ENCODE measurements around the gene NECTIN4.

The NECTIN4 gene

GRCh38 chr1:161080441-161081405 is 8.6 kb downstream of the NECTIN4 start:
- Histone ChIP-seq H3K4me1 (ENCODE audit: insufficient read depth, low read length) (no peaks in the 10 kb centered on the region), H3K4me2 (ENCODE audit: insufficient read depth, low read length) (no peak overlapping the region), H3K9me3 (ENCODE audit: insufficient read depth, low read length, severe bottlenecking) (no peaks in the 10 kb centered on the region), H3K27me3 (ENCODE audit: insufficient read depth, low read length, poor library complexity) (no peaks in the 10 kb centered on the region), H3K9ac (ENCODE audit: low read depth, low read length) (no peak overlapping the region), H3K4me3 (ENCODE audit: low read depth in 1 of 2, low read length in 2 of 2) (no peak overlapping the region), H2AFZ (ENCODE audit: low read depth, low read length) (no peak overlapping the region), H4K20me1 (ENCODE audit: insufficient read depth, low read length) (no peaks in the 10 kb centered on the region), H3K79me2 (ENCODE audit: insufficient read depth, low read length) (no peaks in the 10 kb centered on the region), H3K27ac (ENCODE audit: low read length) (no peak overlapping the region), H3K36me3 (ENCODE audit: insufficient read depth, low read length) (no peaks in the 10 kb centered on the region)
- no peak for ATAC-seq (ENCODE audit: insufficient read depth, low read depth)
- no peak for TF ChIP-seq EZH2 (IDR thresholded peaks at IDR 0.05; ENCODE audit: borderline replicate concordance, low read depth, low read length, severe bottlenecking)
- no peak for TF ChIP-seq CTCF (IDR thresholded peaks at IDR 0.05; ENCODE audit: borderline replicate concordance, extremely low read depth, low read length, poor library complexity, severe bottlenecking)
- no peak for DNase-seq

GRCh38 chr1:161079436-161080110 is 9.8 kb downstream of the NECTIN4 start:
- no peaks in the 10 kb centered on the region for H4K20me1 ChIP-seq (ENCODE audit: insufficient read depth, low read length)
- no peaks in the 10 kb centered on the region for H3K79me2 ChIP-seq (ENCODE audit: insufficient read depth, low read length)
- no peak overlapping the region for H3K4me3 ChIP-seq (ENCODE audit: low read depth in 1 of 2, low read length in 2 of 2)
- H3K27me3 ChIP-seq (ENCODE audit: insufficient read depth, low read length, poor library complexity) = no peaks in the 10 kb centered on the region
- no peaks in the 10 kb centered on the region for H3K9me3 ChIP-seq (ENCODE audit: insufficient read depth, low read length, severe bottlenecking)
- H3K27ac ChIP-seq (ENCODE audit: low read length) = no peak overlapping the region
- no peak overlapping the region for H3K4me2 ChIP-seq (ENCODE audit: insufficient read depth, low read length)
- no peak for TF ChIP-seq EZH2 (IDR thresholded peaks at IDR 0.05; ENCODE audit: borderline replicate concordance, low read depth, low read length, severe bottlenecking)
- TF ChIP-seq CTCF (IDR thresholded peaks at IDR 0.05; ENCODE audit: borderline replicate concordance, extremely low read depth, low read length, poor library complexity, severe bottlenecking) = no peak
- no peaks in the 10 kb centered on the region for H3K36me3 ChIP-seq (ENCODE audit: insufficient read depth, low read length)
- ATAC-seq (ENCODE audit: insufficient read depth, low read depth) (no peak), DNase-seq (no peak)
- H2AFZ ChIP-seq (ENCODE audit: low read depth, low read length) = no peak overlapping the region
- H3K9ac ChIP-seq (ENCODE audit: low read depth, low read length) = no peak overlapping the region
- no peaks in the 10 kb centered on the region for H3K4me1 ChIP-seq (ENCODE audit: insufficient read depth, low read length)

- H3K9ac ChIP-seq (ENCODE audit: low read depth, low read length) = no peak overlapping the region
- H2AFZ ChIP-seq (ENCODE audit: low read depth, low read length) = no peak overlapping the region
- no peak for ATAC-seq (ENCODE audit: insufficient read depth, low read depth)
Measured at GRCh38 chr1:161077426-161077825, 11.9 kb downstream of the NECTIN4 start.

More at GRCh38 chr1:161077426-161077825, 11.9 kb downstream of the NECTIN4 start:
- H3K4me3 ChIP-seq (ENCODE audit: low read depth in 1 of 2, low read length in 2 of 2) = no peak overlapping the region
- H3K36me3 ChIP-seq (ENCODE audit: insufficient read depth, low read length) = no peaks in the 10 kb centered on the region
- no peaks in the 10 kb centered on the region for H3K9me3 ChIP-seq (ENCODE audit: insufficient read depth, low read length, severe bottlenecking)
- no peak overlapping the region for H3K27ac ChIP-seq (ENCODE audit: low read length)
- no peak overlapping the region for H3K4me2 ChIP-seq (ENCODE audit: insufficient read depth, low read length)
- no peak for DNase-seq
- no peaks in the 10 kb centered on the region for H3K27me3 ChIP-seq (ENCODE audit: insufficient read depth, low read length, poor library complexity)
- H4K20me1 ChIP-seq (ENCODE audit: insufficient read depth, low read length) = no peaks in the 10 kb centered on the region
- TF ChIP-seq EZH2 (IDR thresholded peaks at IDR 0.05; ENCODE audit: borderline replicate concordance, low read depth, low read length, severe bottlenecking) (no peak), CTCF (IDR thresholded peaks at IDR 0.05; ENCODE audit: borderline replicate concordance, extremely low read depth, low read length, poor library complexity, severe bottlenecking) (no peak)
- H3K4me1 ChIP-seq (ENCODE audit: insufficient read depth, low read length) = no peaks in the 10 kb centered on the region
- H3K79me2 ChIP-seq (ENCODE audit: insufficient read depth, low read length) = no peaks in the 10 kb centered on the region
